ENCODE measurements around the gene CREB1.

Gene CREB1

GRCh38 chr2:207540431-207540830, 10.7 kb downstream of the CREB1 start:
- no peak for DNase-seq (ENCODE audit: low read depth in 1 of 2, low spot score in 1 of 2)

- no peak for DNase-seq (ENCODE audit: low read depth in 1 of 2, low spot score in 1 of 2)
Measured at GRCh38 chr2:207541933-207542332, 12.2 kb downstream of the CREB1 start.

DNA sequence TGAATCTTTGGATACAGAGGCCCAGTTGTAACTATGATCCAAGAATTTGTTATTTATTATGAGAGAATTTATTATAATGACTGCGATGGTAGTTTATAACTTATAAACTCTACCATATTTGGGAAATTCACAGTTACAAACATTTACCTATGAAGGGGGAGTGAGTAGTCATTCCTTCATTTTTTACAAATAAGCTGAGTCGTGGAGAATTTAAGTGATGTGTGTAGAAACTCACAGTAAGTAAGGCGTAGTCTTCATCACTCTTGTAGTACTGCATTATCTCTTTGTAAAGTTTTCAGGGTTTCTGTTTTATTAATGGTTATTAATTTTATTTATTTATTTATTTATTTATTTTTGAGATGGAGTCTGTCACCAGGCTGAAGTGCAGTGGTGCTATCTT, 13.5 kb downstream of the CREB1 start:
- no peak for DNase-seq (ENCODE audit: low read depth in 1 of 2, low spot score in 1 of 2)

DNA sequence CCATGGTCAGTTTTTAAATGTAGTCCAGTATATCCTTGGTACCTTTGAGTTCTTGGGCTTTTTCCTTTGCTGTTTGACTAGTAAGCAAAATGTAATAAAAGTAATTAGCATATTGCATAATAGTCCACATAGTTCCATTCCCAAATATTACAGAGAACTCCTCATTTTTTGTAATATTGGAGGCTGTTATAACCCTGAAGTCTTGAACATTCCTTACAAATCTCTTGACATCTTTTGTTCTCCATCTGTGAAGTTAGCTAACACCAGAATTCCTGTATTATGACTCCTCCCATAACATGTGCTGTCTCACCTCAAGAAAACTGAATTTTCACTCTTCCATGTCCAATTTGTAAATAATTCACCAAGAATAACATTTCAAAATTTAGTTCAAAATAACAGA, 17.1 kb downstream of the CREB1 start:
- no peak for DNase-seq (ENCODE audit: low read depth in 1 of 2, low spot score in 1 of 2)

GRCh38 chr2:207549145-207549544, 19.4 kb downstream of the CREB1 start:
- no peak for DNase-seq (ENCODE audit: low read depth in 1 of 2, low spot score in 1 of 2)

- no peak for DNase-seq (ENCODE audit: low read depth in 1 of 2, low spot score in 1 of 2)
Measured at GRCh38 chr2:207558079-207558491, 28.3 kb downstream of the CREB1 start.

DNA sequence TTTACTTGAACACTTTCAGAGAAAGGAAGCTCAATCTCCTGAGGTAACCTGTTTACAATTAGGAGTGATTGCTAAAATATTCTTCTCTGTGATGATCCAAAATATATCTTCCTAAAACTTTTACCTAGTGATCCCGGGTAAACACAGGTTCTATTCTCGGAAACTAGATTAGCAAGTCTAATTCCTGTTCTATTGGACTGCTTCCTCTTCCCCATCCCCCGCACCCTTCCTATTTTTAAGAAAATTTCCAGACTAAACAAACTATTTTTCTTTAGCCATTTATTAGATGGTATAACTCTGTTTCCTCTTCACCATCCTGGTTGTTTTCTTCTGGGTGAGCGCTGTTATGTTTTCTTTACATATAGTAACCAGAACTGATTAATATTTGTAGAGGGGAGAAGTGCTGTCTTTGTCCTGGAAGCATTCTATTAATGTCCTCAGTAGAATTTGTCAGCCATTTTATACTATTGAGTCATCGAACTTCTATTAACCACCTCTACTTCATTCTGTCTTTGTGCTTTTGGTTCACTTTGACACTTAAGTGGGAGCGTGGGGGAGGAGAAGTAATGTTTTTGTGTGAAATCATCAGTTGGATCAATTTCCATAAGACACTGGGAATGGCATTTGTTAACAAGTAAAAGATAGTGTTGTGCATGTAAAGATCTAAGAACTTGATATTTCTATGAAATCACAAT, 31.8 kb downstream of the CREB1 start:
- DNase-seq (ENCODE audit: low read depth in 1 of 2, low spot score in 1 of 2) = no peak

GRCh38 chr2:207565736-207566500, 36.2 kb downstream of the CREB1 start:
- no peak for DNase-seq (ENCODE audit: low read depth in 1 of 2, low spot score in 1 of 2)

DNA sequence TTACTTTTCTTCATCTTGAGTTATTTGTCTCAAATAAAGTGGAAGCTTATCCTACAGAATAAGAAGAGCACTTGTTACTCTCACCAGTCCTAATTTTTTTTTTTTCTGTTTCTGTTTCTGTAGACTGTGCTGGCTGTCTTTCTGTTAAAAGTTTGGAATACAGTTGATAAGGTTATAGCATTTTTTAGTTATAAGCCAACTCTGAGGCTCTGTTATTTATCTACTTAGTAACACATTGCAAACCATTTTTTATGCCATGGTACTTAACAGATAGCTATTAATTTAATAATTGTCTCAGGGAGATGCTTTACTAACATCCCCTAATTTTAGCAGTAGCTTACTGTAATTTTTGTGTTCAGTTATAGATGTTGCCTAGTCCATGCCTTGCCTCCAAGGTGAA, 37.9 kb downstream of the CREB1 start:
- no peak for DNase-seq (ENCODE audit: low read depth in 1 of 2, low spot score in 1 of 2)

- no peak for DNase-seq (ENCODE audit: low read depth in 1 of 2, low spot score in 1 of 2)
Measured at GRCh38 chr2:207571370-207571769, 41.6 kb downstream of the CREB1 start.

DNA sequence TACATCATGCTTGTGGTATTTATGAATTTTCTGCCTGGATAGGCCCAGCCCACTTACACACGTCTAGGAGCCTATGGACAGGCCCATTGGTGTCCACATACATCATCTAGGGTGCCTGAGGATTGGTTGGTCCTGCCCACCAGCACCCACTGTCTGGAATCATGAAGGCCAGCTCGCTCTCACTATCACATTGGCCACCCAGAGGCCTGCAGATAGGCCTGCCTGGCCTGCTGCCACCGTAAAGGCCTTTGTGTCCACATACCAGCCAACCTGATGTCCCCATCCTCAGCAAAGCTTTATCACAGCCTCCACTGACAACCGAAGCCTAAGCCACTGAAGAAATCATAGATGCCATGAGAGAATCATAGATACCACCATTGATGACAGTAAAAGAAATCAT, 55.2 kb downstream of the CREB1 start:
- DNase-seq (ENCODE audit: low read depth in 1 of 2, low spot score in 1 of 2) = no peak

GRCh38 chr2:207587305-207587704, 57.5 kb downstream of the CREB1 start:
- DNase-seq (ENCODE audit: low read depth in 1 of 2, low spot score in 1 of 2) = no peak

- DNase-seq (ENCODE audit: low read depth in 1 of 2, low spot score in 1 of 2) = no peak
Measured at GRCh38 chr2:207589143-207589542, 59.4 kb downstream of the CREB1 start.

DNA sequence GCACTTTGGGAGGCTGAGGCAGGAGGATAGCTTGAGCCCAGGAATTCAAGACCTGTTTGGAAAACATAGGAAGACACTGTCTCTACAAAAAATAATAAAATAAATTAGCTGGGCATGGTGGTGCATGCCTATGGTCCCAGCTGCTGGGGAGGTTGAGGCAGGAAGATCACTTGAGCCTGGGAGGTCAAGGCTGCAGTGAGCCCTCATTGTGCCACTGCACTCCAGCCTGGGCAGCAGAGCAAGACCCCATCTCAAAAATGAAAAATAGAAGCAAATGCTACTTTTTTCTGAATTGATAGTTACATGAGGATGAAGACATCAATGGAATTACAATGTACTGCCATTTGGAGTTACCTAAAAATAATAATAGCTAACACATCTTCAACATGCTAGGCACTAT, 63.5 kb downstream of the CREB1 start:
- no peak for DNase-seq (ENCODE audit: low read depth in 1 of 2, low spot score in 1 of 2)

- DNase-seq (ENCODE audit: low read depth in 1 of 2, low spot score in 1 of 2) = no peak
Measured at GRCh38 chr2:207594264-207594663, 64.5 kb downstream of the CREB1 start.

DNA sequence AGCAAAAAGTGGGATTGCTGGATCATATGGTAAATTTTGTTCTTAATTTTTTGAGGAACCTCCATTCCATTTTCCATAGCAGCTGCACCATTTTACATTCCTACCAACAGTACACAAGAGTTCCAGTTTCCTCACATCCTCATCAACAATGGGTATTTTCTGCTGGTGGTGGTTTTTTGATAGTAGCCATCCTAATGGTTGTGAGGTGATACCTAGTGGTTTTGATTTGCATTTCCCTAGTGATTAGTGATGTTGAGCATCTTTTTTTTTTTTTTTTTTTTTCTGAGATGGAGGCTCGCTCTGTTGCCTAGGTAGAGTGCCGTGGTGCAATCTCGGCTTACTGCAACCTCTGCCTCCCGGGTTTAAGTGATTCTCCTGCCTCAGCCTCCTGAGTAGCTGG, 65.0 kb downstream of the CREB1 start:
- DNase-seq (ENCODE audit: low read depth in 1 of 2, low spot score in 1 of 2) = no peak

GRCh38 chr2:207599636-207600035, 69.9 kb downstream of the CREB1 start:
- DNase-seq (ENCODE audit: low read depth in 1 of 2, low spot score in 1 of 2) = no peak

GRCh38 chr2:207600231-207600630, 70.5 kb downstream of the CREB1 start:
- no peak for DNase-seq (ENCODE audit: low read depth in 1 of 2, low spot score in 1 of 2)

DNA sequence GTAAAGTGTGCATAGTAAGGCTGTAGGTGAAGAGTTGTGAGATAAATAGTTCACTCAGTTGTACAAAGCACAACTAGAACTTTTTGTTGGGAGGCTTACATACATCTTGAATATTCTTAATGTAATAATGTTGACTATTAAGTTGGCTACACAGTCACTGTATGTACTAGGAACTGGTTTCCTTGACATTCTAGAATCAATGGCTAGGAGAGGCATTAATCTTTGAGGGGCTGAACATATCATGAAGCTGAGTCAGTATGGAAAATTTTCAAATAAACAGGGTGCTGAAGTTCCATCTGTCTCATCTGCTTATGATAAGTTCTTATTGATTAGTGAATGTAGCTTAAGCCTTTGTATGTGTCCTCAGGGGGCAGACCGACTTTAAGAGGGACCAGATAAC, 72.0 kb downstream of the CREB1 start:
- no peak for DNase-seq (ENCODE audit: low read depth in 1 of 2, low spot score in 1 of 2)

- DNase-seq (ENCODE audit: low read depth in 1 of 2, low spot score in 1 of 2) = no peak
Measured at GRCh38 chr2:207603486-207603885, 73.7 kb downstream of the CREB1 start.

GRCh38 chr2:207606399-207606798, 76.6 kb downstream of the CREB1 start:
- DNase-seq (ENCODE audit: low read depth in 1 of 2, low spot score in 1 of 2) = no peak

DNA sequence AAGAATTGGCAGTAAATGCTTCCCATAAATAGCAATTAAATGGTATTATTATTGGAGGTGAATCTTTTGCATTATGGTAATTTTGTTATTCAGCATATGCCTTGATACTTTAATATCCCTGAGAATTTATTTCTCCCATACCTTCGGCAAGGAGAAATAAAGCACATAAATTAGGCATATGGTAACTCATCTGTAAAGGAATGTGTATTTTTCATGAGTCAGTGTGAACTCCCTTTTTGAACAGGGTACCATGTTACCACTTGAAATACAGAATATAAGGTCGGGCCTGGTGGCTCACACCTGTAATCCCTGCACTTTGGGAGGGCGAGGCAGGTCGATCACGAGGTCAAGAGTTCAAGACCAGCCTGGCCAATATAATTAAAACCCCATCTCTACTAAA, 77.1 kb downstream of the CREB1 start:
- no peak for DNase-seq (ENCODE audit: low read depth in 1 of 2, low spot score in 1 of 2)

DNA sequence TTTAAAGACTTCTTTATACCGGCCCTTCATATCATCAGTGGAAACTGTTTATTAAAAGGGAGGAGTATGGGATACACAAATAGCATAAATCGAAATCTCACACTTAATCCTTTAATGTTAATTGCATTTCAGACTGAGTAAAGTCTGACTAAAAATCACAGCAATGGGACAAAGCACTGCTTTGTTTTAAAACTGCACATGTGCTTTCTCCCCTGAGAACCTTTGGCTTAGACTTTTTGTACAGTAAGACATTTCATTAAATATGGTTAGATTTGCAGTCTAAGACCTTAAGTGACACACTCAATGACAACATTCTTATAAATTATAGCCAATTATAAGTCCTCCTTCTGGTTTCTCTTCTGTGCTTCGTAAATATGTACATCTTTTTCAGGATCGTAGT, 83.0 kb downstream of the CREB1 start:
- DNase-seq (ENCODE audit: low read depth in 1 of 2, low spot score in 1 of 2) = no peak
